ENCODE results near the gene RAB12.
"Not testable (repeated sequence)": the region's sequence is repeated elsewhere in the genome, so short reads cannot be mapped to it uniquely, and the experiment has no call there.

The RAB12 gene

DNA sequence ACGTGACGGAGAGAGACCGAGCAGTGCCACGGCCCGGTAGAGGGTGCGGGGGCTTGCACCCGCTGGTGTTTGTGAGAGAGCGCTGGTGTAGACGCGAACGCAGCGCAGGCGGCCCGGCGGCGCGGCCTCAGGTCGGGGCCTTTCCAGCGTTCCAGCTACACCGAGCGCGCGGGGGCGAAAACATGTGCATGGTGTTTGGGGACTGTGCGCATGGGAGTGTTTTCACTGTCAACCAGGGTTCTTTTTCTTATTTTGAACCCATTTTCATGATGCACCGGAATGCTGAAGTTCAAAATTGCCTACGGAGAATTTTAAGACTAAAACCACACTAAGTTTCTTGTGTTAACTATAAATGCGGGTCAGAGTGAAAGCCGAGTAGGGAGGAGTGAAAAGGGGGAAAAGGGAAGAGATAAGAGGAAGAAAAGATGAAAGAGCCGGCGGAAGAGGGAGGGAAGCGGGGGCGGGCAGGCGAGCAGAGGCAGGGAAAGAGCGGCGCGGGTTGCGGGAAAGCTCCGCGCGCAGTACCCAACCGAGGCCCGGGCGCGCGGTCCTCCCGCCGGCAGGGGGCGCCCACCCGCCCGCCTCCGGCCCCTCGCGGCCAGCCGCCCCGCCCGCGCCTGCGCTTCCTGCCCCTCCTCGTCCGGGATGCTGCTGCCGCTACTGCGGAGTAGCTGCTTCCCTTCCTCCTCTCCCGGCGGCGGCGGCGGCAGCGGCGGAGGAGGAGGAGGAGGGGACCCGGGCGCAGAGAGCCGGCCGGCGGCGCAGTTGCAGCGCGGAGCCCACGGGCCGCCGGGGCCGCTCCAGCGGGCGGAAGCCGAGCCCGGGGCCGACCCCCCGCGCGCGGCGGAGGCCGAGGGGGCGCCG is at the start of gene RAB12:
RAB12 (plus strand) TSS at position 643 of the 864 bp plus-strand sequence; CDS start at position 646, 3 bp downstream.
- DNase-seq (peak; percentile 74), ATAC-seq (replicated peaks) (peak; percentile 83 to 88)
- Mint-ChIP-seq H3K27me3 (no peaks in the 10 kb centered on the region), H3K36me3 (peaks cover 15 to 17% of the 10 kb centered on the region in 2 donors), H3K4me3 (peak within 1 kb of the TSS; percentile 90 to 91), H3K27ac (peak within 1 kb of the TSS; percentile 96), H3K9me3 (no peaks in the 10 kb centered on the region), H3K4me1 (peaks cover 32 to 63% of the 10 kb centered on the region in 2 donors)

DNA sequence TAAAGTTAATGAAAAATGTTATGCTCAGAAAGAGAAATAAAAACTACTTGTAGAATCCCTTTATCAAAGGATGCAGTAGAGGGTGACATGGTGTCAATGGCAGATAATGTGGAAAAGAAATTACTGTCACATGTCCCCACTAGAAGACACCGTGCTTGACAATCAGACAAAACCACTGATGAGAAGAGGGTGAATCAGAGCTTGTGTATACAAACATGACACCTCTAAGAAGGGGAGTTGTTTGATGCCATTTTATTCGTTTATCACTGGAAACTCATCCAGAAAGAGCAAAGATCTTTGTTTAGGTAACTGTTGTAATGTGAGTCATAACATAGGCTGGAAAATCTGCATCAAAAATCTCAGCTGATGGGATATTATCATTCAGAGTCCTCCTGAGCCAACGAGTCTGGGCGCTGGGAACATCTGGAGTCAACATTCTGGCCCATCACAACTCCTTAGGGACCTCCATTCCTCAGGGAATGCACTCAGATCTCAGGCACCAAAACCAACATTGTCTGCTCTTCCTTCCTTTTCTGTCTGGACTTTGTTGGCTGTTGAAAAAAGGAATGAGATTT is 49.5 kb upstream of the RAB12 start:
- H3K27ac Mint-ChIP-seq: no peak overlapping the region
- ATAC-seq (replicated peaks) (no peak), DNase-seq (no peak)
- H3K4me3 Mint-ChIP-seq: no peak overlapping the region
- H3K9me3 Mint-ChIP-seq: peaks cover 0 to 3% of the 10 kb centered on the region in 2 donors
- H3K27me3 Mint-ChIP-seq: peaks cover 10 to 11% of the 10 kb centered on the region in 2 donors
- no peaks in the 10 kb centered on the region for H3K4me1 Mint-ChIP-seq
- H3K36me3 Mint-ChIP-seq: no peaks in the 10 kb centered on the region

GRCh38 chr18:8561123-8561910 is 47.9 kb upstream of the RAB12 start:
- H3K27me3 Mint-ChIP-seq: peaks cover 10 to 11% of the 10 kb centered on the region in 2 donors
- no peak for DNase-seq
- no peak overlapping the region for H3K27ac Mint-ChIP-seq
- no peaks in the 10 kb centered on the region for H3K4me1 Mint-ChIP-seq
- no peaks in the 10 kb centered on the region for H3K36me3 Mint-ChIP-seq
- no peak overlapping the region for H3K4me3 Mint-ChIP-seq
- ATAC-seq (replicated peaks): no peak
- peaks cover 0 to 3% of the 10 kb centered on the region in 2 donors for H3K9me3 Mint-ChIP-seq

- H3K36me3 Mint-ChIP-seq: no peaks in the 10 kb centered on the region
- H3K27ac Mint-ChIP-seq: no peak overlapping the region
- DNase-seq: no peak
- peaks cover 0 to 3% of the 10 kb centered on the region in 2 donors for H3K9me3 Mint-ChIP-seq
- no peak overlapping the region for H3K4me3 Mint-ChIP-seq
- ATAC-seq (replicated peaks): no peak
- peaks cover 7 to 9% of the 10 kb centered on the region in 2 donors for H3K27me3 Mint-ChIP-seq
- no peaks in the 10 kb centered on the region for H3K4me1 Mint-ChIP-seq
These were observed 47.2 kb upstream of the RAB12 start for GRCh38 chr18:8562070-8562469.

DNA sequence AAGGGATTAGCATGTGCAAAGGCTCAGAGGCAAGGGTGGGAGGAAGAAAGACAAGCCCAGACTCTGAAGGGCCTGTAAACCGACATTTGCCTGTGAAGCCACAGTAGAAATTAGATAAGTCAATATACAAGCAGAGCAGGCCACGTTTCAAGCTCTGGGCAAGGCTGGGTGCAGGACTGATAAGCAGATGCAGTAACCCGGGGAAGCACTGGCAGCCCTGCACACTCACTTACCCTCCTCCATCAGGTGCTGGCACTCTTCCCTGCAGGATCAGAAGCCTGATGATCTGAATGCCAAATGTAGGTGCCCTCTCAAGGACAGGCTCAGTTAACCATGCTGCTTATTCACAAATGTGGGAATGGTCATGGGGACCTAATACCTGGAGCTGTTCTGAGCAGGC is 46.3 kb upstream of the RAB12 start:
- peaks cover 4 to 6% of the 10 kb centered on the region in 2 donors for H3K27me3 Mint-ChIP-seq
- no peaks in the 10 kb centered on the region for H3K4me1 Mint-ChIP-seq
- H3K27ac Mint-ChIP-seq: no peak overlapping the region
- no peak overlapping the region for H3K4me3 Mint-ChIP-seq
- DNase-seq (no peak), ATAC-seq (replicated peaks) (no peak)
- peaks cover 0 to 3% of the 10 kb centered on the region in 2 donors for H3K9me3 Mint-ChIP-seq
- no peaks in the 10 kb centered on the region for H3K36me3 Mint-ChIP-seq

- peaks cover 0 to 2% of the 10 kb centered on the region in 2 donors for H3K9me3 Mint-ChIP-seq
- H3K4me3 Mint-ChIP-seq: no peak overlapping the region
- DNase-seq (no peak), ATAC-seq (replicated peaks) (no peak)
- no peaks in the 10 kb centered on the region for H3K36me3 Mint-ChIP-seq
- H3K27me3 Mint-ChIP-seq: peaks cover 6 to 7% of the 10 kb centered on the region in 2 donors
- H3K27ac Mint-ChIP-seq: no peak overlapping the region
- H3K4me1 Mint-ChIP-seq: no peaks in the 10 kb centered on the region
These were observed 37.8 kb upstream of the RAB12 start for GRCh38 chr18:8571399-8571798.

GRCh38 chr18:8573766-8574165 is 35.5 kb upstream of the RAB12 start:
- H3K4me3 Mint-ChIP-seq; ATAC-seq (replicated peaks); H3K9me3 Mint-ChIP-seq; H3K27ac Mint-ChIP-seq; H3K36me3 Mint-ChIP-seq; DNase-seq; H3K4me1 Mint-ChIP-seq: not testable (repeated sequence)
- H3K27me3 Mint-ChIP-seq: peaks cover 16 to 19% of the 10 kb centered on the region in 2 donors

DNA sequence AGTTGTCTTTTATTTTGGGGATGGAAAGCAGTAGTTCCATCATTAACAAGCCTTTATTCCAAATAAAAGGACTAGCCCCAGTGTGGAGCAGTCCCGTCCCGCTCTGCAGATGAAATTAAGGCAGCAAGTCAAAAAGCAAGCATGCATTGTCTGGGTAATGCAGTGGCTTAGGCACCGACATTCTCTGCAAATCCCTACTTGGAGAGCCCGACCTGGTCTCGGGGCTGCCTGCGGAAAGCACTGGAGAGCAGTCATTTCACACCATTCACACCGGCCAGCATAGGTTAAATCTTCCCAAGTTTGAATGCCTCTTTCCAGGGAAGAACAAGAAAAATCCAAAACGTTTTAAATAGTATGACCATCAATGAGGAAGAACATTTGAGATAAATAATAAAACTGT is 24.4 kb upstream of the RAB12 start:
- no peaks in the 10 kb centered on the region for H3K9me3 Mint-ChIP-seq
- H3K4me3 Mint-ChIP-seq: no peak overlapping the region
- DNase-seq: no peak
- H3K27ac Mint-ChIP-seq: no peak overlapping the region
- peaks cover 25 to 37% of the 10 kb centered on the region in 2 donors for H3K27me3 Mint-ChIP-seq
- peaks cover 2 to 5% of the 10 kb centered on the region in 2 donors for H3K4me1 Mint-ChIP-seq
- ATAC-seq (replicated peaks): no peak
- no peaks in the 10 kb centered on the region for H3K36me3 Mint-ChIP-seq

- Mint-ChIP-seq H3K36me3 (no peaks in the 10 kb centered on the region), H3K4me1 (peaks cover 2 to 5% of the 10 kb centered on the region in 2 donors)
- no peak for ATAC-seq (replicated peaks)
These were observed 22.3 kb upstream of the RAB12 start for GRCh38 chr18:8586941-8587340.

GRCh38 chr18:8595445-8595844 is 13.8 kb upstream of the RAB12 start:
- DNase-seq (no peak), ATAC-seq (replicated peaks) (no peak)
- no peaks in the 10 kb centered on the region for H3K27me3 Mint-ChIP-seq
- no peaks in the 10 kb centered on the region for H3K36me3 Mint-ChIP-seq
- no peaks in the 10 kb centered on the region for H3K4me1 Mint-ChIP-seq
- no peaks in the 10 kb centered on the region for H3K9me3 Mint-ChIP-seq
- no peak overlapping the region for H3K27ac Mint-ChIP-seq
- H3K4me3 Mint-ChIP-seq: no peak overlapping the region

More at GRCh38 chr18:8586941-8587340, 22.3 kb upstream of the RAB12 start:
- DNase-seq: no peak
- Mint-ChIP-seq H3K27me3 (peaks cover 20 to 23% of the 10 kb centered on the region in 2 donors), H3K9me3 (peaks cover 5% of the 10 kb centered on the region in 2 donors), H3K4me3 (no peak overlapping the region), H3K27ac (no peak overlapping the region)

DNA sequence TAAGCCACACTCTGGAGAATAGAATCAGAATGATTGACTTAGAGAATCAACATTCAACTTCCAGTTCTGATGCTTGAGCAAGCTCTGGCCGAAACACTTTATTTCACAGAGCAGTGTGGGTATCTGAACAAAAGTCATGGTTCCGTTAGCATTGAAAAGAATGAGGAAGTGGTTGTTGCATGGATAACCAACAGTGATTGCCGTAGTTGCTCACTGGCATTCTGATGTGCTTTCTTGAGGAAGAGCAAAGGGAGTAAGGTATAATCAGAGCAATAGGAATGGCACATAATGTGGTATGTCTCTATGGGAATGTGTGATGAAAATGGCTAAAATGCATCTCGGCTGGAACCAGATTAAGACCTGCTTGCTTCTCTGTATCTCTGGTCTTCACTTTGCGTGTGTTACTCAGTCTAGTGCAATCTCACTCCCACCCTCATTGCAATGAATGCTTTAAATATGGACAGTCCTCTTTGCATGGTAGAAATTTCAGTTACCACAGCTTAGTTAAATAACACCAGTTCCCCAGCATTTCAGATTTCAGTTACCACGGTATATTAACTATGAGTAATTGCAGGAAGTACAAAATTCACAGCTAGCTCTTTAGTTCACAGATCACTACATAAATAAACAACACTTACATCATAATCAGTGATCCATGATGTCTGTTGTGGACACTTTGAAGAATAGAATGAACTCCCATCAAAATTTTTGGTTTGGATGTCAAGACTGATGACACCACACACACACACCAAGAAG is 7.8 kb upstream of the RAB12 start:
- H3K4me1 Mint-ChIP-seq: peaks cover 30 to 53% of the 10 kb centered on the region in 2 donors
- peaks cover 0 to 1% of the 10 kb centered on the region in 2 donors for H3K9me3 Mint-ChIP-seq
- DNase-seq (peak; percentile 33), ATAC-seq (replicated peaks) (peak; percentile 87 to 88)
- H3K27ac Mint-ChIP-seq: peak overlapping the region; percentile 75
- H3K27me3 Mint-ChIP-seq: no peaks in the 10 kb centered on the region
- H3K36me3 Mint-ChIP-seq: no peaks in the 10 kb centered on the region
- peak overlapping the region; percentile 28 to 50 for H3K4me3 Mint-ChIP-seq

GRCh38 chr18:8602040-8602439 is 7.2 kb upstream of the RAB12 start:
- ATAC-seq (replicated peaks): peak; percentile 20 to 27
- no peaks in the 10 kb centered on the region for H3K36me3 Mint-ChIP-seq
- DNase-seq: no peak
- H3K9me3 Mint-ChIP-seq: peaks cover 0 to 1% of the 10 kb centered on the region in 2 donors
- H3K4me1 Mint-ChIP-seq: peaks cover 30 to 53% of the 10 kb centered on the region in 2 donors
- peak overlapping the region; percentile 70 for H3K27ac Mint-ChIP-seq
- H3K4me3 Mint-ChIP-seq: peak overlapping the region; percentile 28 to 50
- no peaks in the 10 kb centered on the region for H3K27me3 Mint-ChIP-seq

DNA sequence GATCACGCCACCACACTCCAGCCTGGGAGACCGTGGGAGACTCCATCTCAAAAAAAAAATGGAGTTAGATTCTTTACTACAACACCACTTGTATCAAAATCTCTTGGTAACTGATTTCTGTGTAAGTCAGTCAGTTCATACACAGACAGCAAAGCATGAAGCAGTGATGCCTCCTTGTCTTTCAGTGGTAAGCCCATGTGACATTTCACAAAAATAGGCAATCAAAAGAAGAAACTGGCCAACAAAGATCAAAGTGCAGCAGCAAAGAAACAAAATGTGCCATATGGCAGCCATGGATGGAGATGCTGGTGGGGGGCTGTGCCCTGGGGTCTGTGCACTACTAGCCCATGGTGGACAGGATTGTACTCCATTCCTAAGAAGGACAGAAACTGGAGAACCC is 6.7 kb upstream of the RAB12 start:
- peak overlapping the region; percentile 27 to 28 for H3K4me3 Mint-ChIP-seq
- no peaks in the 10 kb centered on the region for H3K36me3 Mint-ChIP-seq
- DNase-seq (no peak), ATAC-seq (replicated peaks) (no peak)
- H3K9me3 Mint-ChIP-seq: peaks cover 0 to 1% of the 10 kb centered on the region in 2 donors
- H3K27ac Mint-ChIP-seq: peak overlapping the region; percentile 70
- H3K27me3 Mint-ChIP-seq: no peaks in the 10 kb centered on the region
- peaks cover 30 to 54% of the 10 kb centered on the region in 2 donors for H3K4me1 Mint-ChIP-seq

All from stimulated activated naive B cell treated with anti-CD40 and anti-IgM and Interleukin-4, amounts not matched to agents 10 μg/mL and 1 μg/mL and 100 μg/mL, for 72 hours (primary cell).